Hepatocyte (in vitro differentiated cells): ENCODE data around the gene ASTE1. TPM values are rescaled to one million over a fixed set of nuclear protein-coding genes. Genes with fewer than 3 reads are reported as not detected.
"Not testable (repeated sequence)": the region's sequence is repeated elsewhere in the genome, so short reads cannot be mapped to it uniquely, and the experiment has no call there.

ENCODE experiments used
- DNase-seq: peaks from one replicate; pipeline ENCODE4 v3.0.0-alpha.2; 2016; ENCODE audit warnings: low spot score
- H2AFZ ChIP-seq: fragments of 200-600 bp; sonication (generic); 2 replicates; pipeline ENCODE4 v1.6.0; 2016; ENCODE audit warnings: antibody characterized with exemption, mild to moderate bottlenecking
- H3K27ac ChIP-seq: fragments of 200-600 bp; sonication (generic); 2 replicates; pipeline ENCODE4 v1.5.1; 2016; ENCODE audit warnings: mild to moderate bottlenecking
- H3K27me3 ChIP-seq: fragments of 200-600 bp; sonication (generic); 2 replicates; pipeline ENCODE4 v1.6.1; 2016
- H3K36me3 ChIP-seq: fragments of 200-600 bp; sonication (generic); replicated peaks from 2 replicates; pipeline ENCODE4 v1.5.1; 2016; ENCODE audit warnings: low read depth; ENCODE audit not compliant: insufficient read depth
- H3K4me1 ChIP-seq: fragments of 200-600 bp; sonication (generic); 2 replicates; pipeline ENCODE4 v1.5.1; 2016; ENCODE audit warnings: mild to moderate bottlenecking, moderate library complexity; ENCODE audit not compliant: insufficient read depth
- H3K4me2 ChIP-seq: fragments of 200-600 bp; sonication (generic); 2 replicates; pipeline ENCODE4 v1.6.0; 2016
- H3K4me3 ChIP-seq: fragments of 200-600 bp; sonication (generic); 2 replicates; pipeline ENCODE4 v1.5.1; 2016; ENCODE audit warnings: mild to moderate bottlenecking
- H3K79me2 ChIP-seq: fragments of 200-600 bp; sonication (generic); 2 replicates; pipeline ENCODE4 v1.6.0; 2017; ENCODE audit warnings: mild to moderate bottlenecking
- H3K9me2 ChIP-seq: fragments of 200-600 bp; sonication (generic); replicated peaks from 2 replicates; pipeline ENCODE4 v1.6.0; 2017; ENCODE audit warnings: mild to moderate bottlenecking; ENCODE audit not compliant: insufficient read depth
- H3K9me3 ChIP-seq: fragments of 200-600 bp; sonication (generic); 2 replicates; pipeline ENCODE4 v1.5.1; 2016; ENCODE audit warnings: low read depth, mild to moderate bottlenecking
- H4K20me1 ChIP-seq: fragments of 200-600 bp; sonication (generic); 2 replicates; pipeline ENCODE4 v1.6.0; 2016; ENCODE audit warnings: mild to moderate bottlenecking; ENCODE audit not compliant: insufficient read depth, poor library complexity, severe bottlenecking
- EZH2 ChIP-seq: fragments of 200-600 bp; sonication (generic); IDR thresholded peaks from 2 replicates; pipeline ENCODE4 v1.6.1; 2016; ENCODE audit warnings: antibody characterized with exemption, mild to moderate bottlenecking, borderline replicate concordance
- EZH2phosphoT487 ChIP-seq: fragments of 200-600 bp; sonication (generic); IDR thresholded peaks from one replicate; pipeline ENCODE4 v1.6.1; 2018; ENCODE audit warnings: antibody characterized with exemption, mild to moderate bottlenecking, low read depth, moderate library complexity; ENCODE audit not compliant: unreplicated experiment, severe bottlenecking
- WGBS: methylation state at CpG from one replicate; pipeline ENCODE4 v1.1.6; 2016; ENCODE audit warnings: low lambda C conversion rate; ENCODE audit errors: missing lambda C conversion rate; 5-methylcytosine and 5-hydroxymethylcytosine counted together
- polyA plus RNA-seq: library from polyadenylated mRNA; unstranded; fragments of >200 nt; fragmentation: Nextera tagmentation; extraction: Ambion mirVana; gene quantifications from 2 replicates; pipeline ENCODE4 v1.2.1, GENCODE V29; 2016
- total RNA-seq: library from RNA; depleted of rRNA; stranded (reverse); fragments of >200 nt; gene quantifications from 2 replicates; pipeline ENCODE4 v1.2.3, GENCODE V29; 2014
- TF ChIP-seq, protein P1 (sequence below): fragments of 200-600 bp; sonication (generic); IDR thresholded peaks from 2 replicates; pipeline ENCODE4 v1.5.1; 2016; ENCODE audit warnings: antibody characterized with exemption, mild to moderate bottlenecking; ENCODE audit not compliant: poor library complexity

ASTE1 gene
- total and polyA plus RNA-seq, 2 experiments from 2014 or later: 5.1 to 5.3 TPM

- Histone ChIP-seq H3K27ac (no peak overlapping the region), H2AFZ (no peak overlapping the region)
- 80% methylated on average over 3 of the region's 3 CpGs for WGBS
Observed at GRCh38 chr3:130975251-130975650, 51.4 kb downstream of the ASTE1 start.

DNA sequence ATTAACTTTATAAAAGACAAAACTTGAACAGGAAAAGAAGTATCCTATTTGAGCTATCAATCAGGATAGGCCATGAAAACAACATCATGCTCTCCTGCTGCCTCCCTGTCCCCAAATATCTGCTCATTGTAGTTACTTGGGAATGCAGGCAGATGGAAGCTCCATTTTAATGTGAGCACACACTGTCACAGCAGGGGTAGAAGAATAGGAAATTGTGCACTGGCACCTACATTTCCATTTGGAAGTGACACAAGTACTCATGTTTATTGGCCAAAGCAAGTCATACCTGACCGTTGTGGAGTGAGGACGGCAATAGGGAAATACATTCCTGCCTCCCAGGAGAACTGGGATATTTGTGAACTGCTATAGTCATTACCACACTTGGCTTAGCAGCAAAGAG is 52.4 kb downstream of the ASTE1 start:
- H4K20me1 ChIP-seq: no peaks in the 10 kb centered on the region
- no peak overlapping the region for H3K4me2 ChIP-seq
- WGBS: 98% methylated on average over 2 of the region's 2 CpGs
- no peaks in the 10 kb centered on the region for H3K79me2 ChIP-seq
- no peaks in the 10 kb centered on the region for H3K9me3 ChIP-seq
- H3K27ac ChIP-seq: no peak overlapping the region
- no peak overlapping the region for H3K4me3 ChIP-seq
- no peak for DNase-seq
- no peak for TF ChIP-seq EZH2phosphoT487
- TF ChIP-seq, protein P1, sequence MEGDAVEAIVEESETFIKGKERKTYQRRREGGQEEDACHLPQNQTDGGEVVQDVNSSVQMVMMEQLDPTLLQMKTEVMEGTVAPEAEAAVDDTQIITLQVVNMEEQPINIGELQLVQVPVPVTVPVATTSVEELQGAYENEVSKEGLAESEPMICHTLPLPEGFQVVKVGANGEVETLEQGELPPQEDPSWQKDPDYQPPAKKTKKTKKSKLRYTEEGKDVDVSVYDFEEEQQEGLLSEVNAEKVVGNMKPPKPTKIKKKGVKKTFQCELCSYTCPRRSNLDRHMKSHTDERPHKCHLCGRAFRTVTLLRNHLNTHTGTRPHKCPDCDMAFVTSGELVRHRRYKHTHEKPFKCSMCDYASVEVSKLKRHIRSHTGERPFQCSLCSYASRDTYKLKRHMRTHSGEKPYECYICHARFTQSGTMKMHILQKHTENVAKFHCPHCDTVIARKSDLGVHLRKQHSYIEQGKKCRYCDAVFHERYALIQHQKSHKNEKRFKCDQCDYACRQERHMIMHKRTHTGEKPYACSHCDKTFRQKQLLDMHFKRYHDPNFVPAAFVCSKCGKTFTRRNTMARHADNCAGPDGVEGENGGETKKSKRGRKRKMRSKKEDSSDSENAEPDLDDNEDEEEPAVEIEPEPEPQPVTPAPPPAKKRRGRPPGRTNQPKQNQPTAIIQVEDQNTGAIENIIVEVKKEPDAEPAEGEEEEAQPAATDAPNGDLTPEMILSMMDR: no peak
- no peak for TF ChIP-seq EZH2
- H3K4me1 ChIP-seq: no peaks in the 10 kb centered on the region
- H2AFZ ChIP-seq: no peak overlapping the region
- H3K36me3 ChIP-seq: no peaks in the 10 kb centered on the region
- H3K9me2 ChIP-seq: no peaks in the 10 kb centered on the region
- no peaks in the 10 kb centered on the region for H3K27me3 ChIP-seq

More at GRCh38 chr3:130975251-130975650, 51.4 kb downstream of the ASTE1 start:
- DNase-seq: peak; percentile 28
- Histone ChIP-seq H3K79me2 (no peaks in the 10 kb centered on the region), H3K4me1 (no peaks in the 10 kb centered on the region), H3K36me3 (no peaks in the 10 kb centered on the region), H3K9me2 (no peaks in the 10 kb centered on the region), H4K20me1 (no peaks in the 10 kb centered on the region), H3K9me3 (no peaks in the 10 kb centered on the region), H3K4me3 (no peak overlapping the region), H3K27me3 (no peaks in the 10 kb centered on the region), H3K4me2 (no peak overlapping the region)
- TF ChIP-seq, protein P1: no peak
- no peak for TF ChIP-seq EZH2

DNA sequence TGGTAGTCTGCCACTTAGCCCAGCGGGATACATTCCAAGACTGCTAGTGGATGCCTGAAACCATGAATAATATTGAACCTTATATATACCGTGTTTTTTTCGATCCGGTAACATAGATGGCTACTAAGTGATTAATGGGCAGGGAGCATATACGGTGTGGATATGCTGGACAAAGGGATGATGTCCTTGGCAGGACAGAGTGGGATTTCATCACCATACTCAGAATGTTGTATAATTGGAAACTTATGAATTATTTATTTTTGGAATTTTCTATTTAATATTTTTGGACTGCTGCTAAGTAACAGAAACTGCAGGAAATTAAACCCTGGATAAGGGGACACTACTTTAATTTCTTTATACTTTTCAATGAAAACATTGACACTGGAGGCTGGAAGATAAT is 53.2 kb downstream of the ASTE1 start:
- Histone ChIP-seq H3K4me2 (no peak overlapping the region), H4K20me1 (no peaks in the 10 kb centered on the region), H3K36me3 (no peaks in the 10 kb centered on the region), H3K4me3 (no peak overlapping the region), H3K9me3 (no peaks in the 10 kb centered on the region), H3K79me2 (no peaks in the 10 kb centered on the region), H2AFZ (no peak overlapping the region), H3K27ac (no peak overlapping the region), H3K9me2 (no peaks in the 10 kb centered on the region), H3K27me3 (no peaks in the 10 kb centered on the region), H3K4me1 (no peaks in the 10 kb centered on the region)
- TF ChIP-seq, protein P1: no peak
- TF ChIP-seq EZH2phosphoT487: no peak
- TF ChIP-seq EZH2: no peak
- DNase-seq: no peak
- 98% methylated on average over 5 of the region's 5 CpGs for WGBS

DNA sequence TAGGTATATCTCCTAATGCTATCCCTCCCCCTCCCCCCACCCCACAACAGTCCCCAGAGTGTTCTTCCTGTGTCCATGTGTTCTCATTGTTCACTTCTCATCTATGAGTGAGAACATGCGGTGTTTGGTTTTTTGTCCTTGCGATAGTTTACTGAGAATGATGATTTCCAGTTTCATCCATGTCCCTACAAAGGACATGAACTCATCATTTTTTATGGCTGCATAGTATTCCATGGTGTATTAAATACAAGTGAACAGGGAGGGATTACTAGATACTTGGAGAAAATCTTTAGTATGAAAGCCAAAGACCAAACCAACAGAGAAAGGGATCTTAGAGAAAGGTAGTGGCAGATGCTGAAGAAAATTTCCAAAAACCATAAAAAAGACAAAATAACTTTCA is 54.0 kb downstream of the ASTE1 start:
- H3K9me3 ChIP-seq, H4K20me1 ChIP-seq, H3K79me2 ChIP-seq, H3K9me2 ChIP-seq, H3K4me1 ChIP-seq, H3K27ac ChIP-seq, DNase-seq, H2AFZ ChIP-seq, H3K4me3 ChIP-seq, H3K27me3 ChIP-seq, H3K36me3 ChIP-seq, H3K4me2 ChIP-seq: not testable (repeated sequence)
- 100% methylated on average over 2 of the region's 2 CpGs for WGBS
